Progenitor cell of endocrine pancreas (in vitro differentiated cells): ENCODE results near the gene POLR2M. TPM values are rescaled to one million over a fixed set of nuclear protein-coding genes. Genes with fewer than 3 reads are reported as not detected.

Experiments used
- DNase-seq: peaks from one replicate; pipeline ENCODE4 v3.0.0; 2021; ENCODE audit warnings: low spot score; ENCODE audit not compliant: unreplicated experiment
- H3K27ac Mint-ChIP-seq: 2 replicates; pipeline ENCODE4 v1.8.0; 2021; ENCODE audit warnings: mild to moderate bottlenecking, moderate library complexity, mixed read lengths
- H3K27me3 Mint-ChIP-seq: 2 replicates; pipeline ENCODE4 v1.8.0; 2021; ENCODE audit warnings: mixed read lengths
- H3K36me3 Mint-ChIP-seq: 2 replicates; pipeline ENCODE4 v1.8.0; 2022; ENCODE audit warnings: mixed read lengths; ENCODE audit not compliant: insufficient read depth
- H3K4me1 Mint-ChIP-seq: 2 replicates; pipeline ENCODE4 v1.8.0; 2021; ENCODE audit warnings: low read depth, mixed read lengths
- H3K4me3 Mint-ChIP-seq: 2 replicates; pipeline ENCODE4 v1.8.0; 2021; ENCODE audit warnings: low read depth, mild to moderate bottlenecking, moderate library complexity, mixed read lengths
- H3K9me3 Mint-ChIP-seq: 2 replicates; pipeline ENCODE4 v1.8.0; 2021; ENCODE audit warnings: low read depth, mixed read lengths
- total RNA-seq: library from RNA; stranded (reverse); gene quantifications from 2 replicates; pipeline ENCODE4 v1.2.1, GENCODE V29; 2021
- TF ChIP-seq, protein P1 (sequence below): fragments of 200-600 bp; sonication (generic); IDR thresholded peaks from one replicate; pipeline ENCODE4 v1.5.0; 2021; ENCODE audit warnings: antibody characterized with exemption, mild to moderate bottlenecking; ENCODE audit not compliant: unreplicated experiment

The POLR2M gene
- total RNA-seq, 1 donor from 2014 or later = 64.3 TPM

DNA sequence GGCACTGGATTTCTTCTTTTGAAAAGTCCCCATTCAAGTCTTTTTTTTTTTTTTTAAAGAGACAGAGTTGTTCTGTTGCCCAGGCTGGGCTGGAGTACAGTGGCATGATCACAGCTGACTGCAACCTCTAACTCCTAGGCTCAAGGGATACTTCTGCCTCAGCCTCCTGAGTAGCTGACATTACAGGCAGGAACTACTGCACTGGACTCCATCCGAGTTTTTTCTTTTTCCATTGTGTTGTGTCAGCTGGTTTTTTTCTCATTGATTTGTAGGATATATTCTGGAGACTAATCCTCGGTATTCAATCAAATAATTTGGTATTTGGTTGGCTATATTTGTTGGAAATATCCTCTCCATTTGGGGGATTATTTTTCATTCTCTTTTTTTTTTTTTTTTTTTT, 11.8 kb downstream of the POLR2M start:
- peaks cover 4% of the 10 kb centered on the region for H3K9me3 Mint-ChIP-seq
- TF ChIP-seq, protein P1, sequence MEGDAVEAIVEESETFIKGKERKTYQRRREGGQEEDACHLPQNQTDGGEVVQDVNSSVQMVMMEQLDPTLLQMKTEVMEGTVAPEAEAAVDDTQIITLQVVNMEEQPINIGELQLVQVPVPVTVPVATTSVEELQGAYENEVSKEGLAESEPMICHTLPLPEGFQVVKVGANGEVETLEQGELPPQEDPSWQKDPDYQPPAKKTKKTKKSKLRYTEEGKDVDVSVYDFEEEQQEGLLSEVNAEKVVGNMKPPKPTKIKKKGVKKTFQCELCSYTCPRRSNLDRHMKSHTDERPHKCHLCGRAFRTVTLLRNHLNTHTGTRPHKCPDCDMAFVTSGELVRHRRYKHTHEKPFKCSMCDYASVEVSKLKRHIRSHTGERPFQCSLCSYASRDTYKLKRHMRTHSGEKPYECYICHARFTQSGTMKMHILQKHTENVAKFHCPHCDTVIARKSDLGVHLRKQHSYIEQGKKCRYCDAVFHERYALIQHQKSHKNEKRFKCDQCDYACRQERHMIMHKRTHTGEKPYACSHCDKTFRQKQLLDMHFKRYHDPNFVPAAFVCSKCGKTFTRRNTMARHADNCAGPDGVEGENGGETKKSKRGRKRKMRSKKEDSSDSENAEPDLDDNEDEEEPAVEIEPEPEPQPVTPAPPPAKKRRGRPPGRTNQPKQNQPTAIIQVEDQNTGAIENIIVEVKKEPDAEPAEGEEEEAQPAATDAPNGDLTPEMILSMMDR = no peak
- no peaks in the 10 kb centered on the region for H3K27me3 Mint-ChIP-seq

DNA sequence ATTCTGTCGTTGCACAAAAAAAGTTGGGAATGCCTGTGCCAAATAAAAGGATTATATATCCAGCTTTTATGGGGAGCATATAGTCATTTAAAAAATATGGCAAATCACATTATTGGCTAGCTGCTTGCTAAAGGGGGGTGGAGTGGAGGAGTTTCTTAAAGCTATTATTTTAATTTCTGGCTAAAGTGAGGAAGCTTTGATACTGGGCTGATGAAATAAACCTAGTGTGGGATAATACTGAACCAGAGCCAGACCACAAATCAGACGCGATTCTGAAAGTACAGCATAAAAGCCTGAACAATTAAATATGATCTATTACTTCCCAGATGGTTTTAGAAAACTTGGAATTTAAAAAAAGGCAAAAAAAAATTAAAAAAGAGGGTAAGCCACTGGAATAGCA, 14.4 kb downstream of the POLR2M start:
- peaks cover 9% of the 10 kb centered on the region for H3K9me3 Mint-ChIP-seq
- H3K4me3 Mint-ChIP-seq = no peak overlapping the region
- no peaks in the 10 kb centered on the region for H3K27me3 Mint-ChIP-seq
- TF ChIP-seq, protein P1 = no peak
- no peak overlapping the region for H3K27ac Mint-ChIP-seq
- H3K36me3 Mint-ChIP-seq = peaks cover 21% of the 10 kb centered on the region
- H3K4me1 Mint-ChIP-seq = peaks cover 2% of the 10 kb centered on the region
- no peak for DNase-seq

More for the DNA sequence above, 11.8 kb downstream of the POLR2M start:
- Mint-ChIP-seq H3K4me1 (peaks cover 2% of the 10 kb centered on the region), H3K27ac (no peak overlapping the region), H3K4me3 (no peak overlapping the region), H3K36me3 (peaks cover 21% of the 10 kb centered on the region)
- no peak for DNase-seq

DNA sequence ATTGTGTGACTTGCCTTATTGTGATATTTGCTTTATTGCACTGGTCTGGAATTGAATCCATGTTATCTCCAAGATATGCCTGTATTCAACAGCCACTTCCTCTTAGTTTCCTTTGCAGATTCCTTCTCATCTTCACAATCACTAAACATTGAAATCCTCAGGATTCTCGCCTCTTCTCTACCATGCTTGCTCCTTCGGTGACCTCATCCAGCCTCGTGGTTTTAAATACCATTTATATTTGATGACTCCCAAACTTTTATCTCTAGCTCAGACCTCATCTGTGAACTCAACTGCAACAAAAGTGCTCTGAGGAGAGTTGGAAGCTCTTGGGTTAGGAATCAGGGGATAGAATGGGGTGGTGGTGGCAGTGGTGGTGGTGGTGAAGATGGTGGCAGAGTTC, 19.9 kb downstream of the POLR2M start:
- Mint-ChIP-seq H3K36me3 (peaks cover 9% of the 10 kb centered on the region), H3K4me1 (peaks cover 2% of the 10 kb centered on the region), H3K27ac (no peak overlapping the region), H3K27me3 (no peaks in the 10 kb centered on the region), H3K4me3 (no peak overlapping the region), H3K9me3 (peaks cover 5% of the 10 kb centered on the region)
- DNase-seq = no peak
- TF ChIP-seq, protein P1 = no peak

DNA sequence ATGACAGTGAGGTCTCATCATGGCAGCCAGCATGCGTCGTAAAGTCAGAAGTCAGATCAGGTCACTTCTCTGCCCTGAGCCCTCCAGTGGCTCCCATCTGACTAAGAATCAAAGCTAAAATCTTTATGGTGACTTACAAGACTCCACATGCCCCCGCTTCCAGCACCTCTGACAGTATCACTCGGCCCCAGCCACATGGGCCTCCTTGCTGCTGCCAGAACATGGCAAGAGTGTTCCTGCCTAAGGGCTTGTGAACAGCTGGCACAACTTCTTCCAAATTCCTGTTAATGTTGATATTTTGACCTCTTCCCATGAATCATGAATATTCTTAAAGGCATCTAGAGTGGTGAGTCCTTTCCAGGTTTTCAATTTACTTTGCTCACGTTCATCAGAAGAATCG, 20.5 kb downstream of the POLR2M start:
- peaks cover 2% of the 10 kb centered on the region for H3K4me1 Mint-ChIP-seq
- H3K27me3 Mint-ChIP-seq = no peaks in the 10 kb centered on the region
- no peak overlapping the region for H3K4me3 Mint-ChIP-seq
- H3K9me3 Mint-ChIP-seq = peaks cover 5% of the 10 kb centered on the region
- no peak for DNase-seq
- peaks cover 9% of the 10 kb centered on the region for H3K36me3 Mint-ChIP-seq
- TF ChIP-seq, protein P1 = no peak
- no peak overlapping the region for H3K27ac Mint-ChIP-seq

DNA sequence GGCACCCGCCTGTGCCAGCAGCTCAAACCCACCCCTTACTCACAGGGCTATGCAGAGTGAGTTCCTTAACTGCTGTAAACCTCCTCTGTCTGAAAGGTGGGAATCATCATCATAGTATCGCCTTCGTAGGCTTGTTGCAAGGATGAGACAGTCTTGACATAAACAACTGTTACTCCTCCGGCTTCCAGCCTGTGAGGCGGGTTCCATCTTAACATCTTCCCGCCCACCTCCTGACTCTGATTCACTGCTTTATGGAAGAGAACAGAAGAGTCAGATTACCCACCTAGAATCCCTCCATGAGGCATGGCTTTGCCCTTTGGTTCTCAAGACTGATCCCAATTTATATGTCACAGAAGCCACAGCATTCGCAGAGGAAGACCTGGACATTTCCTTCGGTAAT, 21.9 kb downstream of the POLR2M start:
- no peaks in the 10 kb centered on the region for H3K27me3 Mint-ChIP-seq
- no peak overlapping the region for H3K27ac Mint-ChIP-seq
- H3K9me3 Mint-ChIP-seq = peaks cover 5% of the 10 kb centered on the region
- no peak for DNase-seq
- H3K4me3 Mint-ChIP-seq = no peak overlapping the region
- no peaks in the 10 kb centered on the region for H3K4me1 Mint-ChIP-seq
- TF ChIP-seq, protein P1 = no peak
- H3K36me3 Mint-ChIP-seq = peaks cover 6% of the 10 kb centered on the region
